HCT116 (cell line): Measurements from ENCODE around the gene CSTF3. TPM values are rescaled to one million over a fixed set of nuclear protein-coding genes. Genes with fewer than 3 reads are reported as not detected.

Experiments used
- ATAC-seq: fragments of 200-7000 bp; cut with Tn5 transposase; 2 replicates; pipeline ENCODE4 v1.9.1; 2020; ENCODE audit warnings: mild to moderate bottlenecking, moderate library complexity
- BruUV-seq: library from RNA; stranded (reverse); fragments of 400-500 nt; replicated peaks from 2 replicates; lab custom pipeline; 2021; lab: Mats Ljungman, UMichigan
- CTCF ChIA-PET: fragments of 300-600 bp; sonication (Branson Sonifier 250); formaldehyde crosslinking; loops from one replicate; lab custom pipeline; 2021; ENCODE audit warnings: antibody characterized with exemption; lab: Charles Lee
- POLR2A ChIA-PET: fragments of 300-600, 350-600 bp; sonication (Branson Sonifier 250); formaldehyde crosslinking; loops from one replicate; lab custom pipeline; 2021; ENCODE audit warnings: antibody characterized with exemption; lab: Charles Lee
- RAD21 ChIA-PET, 2 experiments: fragments of 300-600 bp; sonication (Branson Sonifier 250); formaldehyde crosslinking; loops; one replicate each; lab custom pipeline; 2023; ENCODE audit warnings: low total read pairs in 2 of 2; ENCODE audit not compliant: uncharacterized antibody in 2 of 2, unreplicated experiment in 2 of 2, low non-redundant PET in 1 of 2; lab: Charles Lee
- DNase-seq: peaks from one replicate; pipeline ENCODE4 v3.0.0-alpha.2; 2010; ENCODE audit warnings: low read depth, low spot score
- H2AFZ ChIP-seq: fragments of 200-600 bp; shearing (Covaris generic), sonication (generic); 2 replicates; pipeline ENCODE4 v1.6.1; 2017; ENCODE audit warnings: low read depth, mixed run types, mixed read lengths, antibody characterized with exemption, low read length; ENCODE audit not compliant: poor library complexity, severe bottlenecking
- H3K27ac ChIP-seq: 2 replicates; pipeline ENCODE4 v1.5.1; 2012; ENCODE audit warnings: low read depth, low read length
- H3K27me3 ChIP-seq: fragments of 200-600 bp; sonication (generic); 2 replicates; pipeline ENCODE4 v1.6.1; 2016; ENCODE audit warnings: mixed run types, low read length, mixed read lengths; ENCODE audit not compliant: insufficient read depth
- H3K36me3 ChIP-seq, 2 experiments: fragments of 200-500 bp in 1 of 2; fragments of 200-600 bp in 1 of 2; sonication (Bioruptor generic) in 1 of 2; sonication (generic) in 1 of 2; 2 replicates each; pipeline versions ENCODE4 v1.5.1 to v1.6.1; 2014 to 2016; ENCODE audit warnings: low read length in 2 of 2, inconsistent platforms in 1 of 2, mixed read lengths in 1 of 2, mixed run types in 1 of 2; ENCODE audit not compliant: insufficient read depth in 2 of 2, control insufficient read depth in 1 of 2
- H3K4me1 ChIP-seq, 2 experiments: fragments of 200-600 bp in 1 of 2; sonication (generic) in 1 of 2; 2 replicates each; pipeline versions ENCODE4 v1.5.1 to v1.6.1; 2012 to 2017; ENCODE audit warnings: low read length in 2 of 2, inconsistent platforms in 1 of 2, mild to moderate bottlenecking in 1 of 2, mixed read lengths in 1 of 2, mixed run types in 1 of 2, moderate library complexity in 1 of 2; ENCODE audit not compliant: insufficient read depth in 2 of 2, control insufficient read depth in 1 of 2
- H3K4me2 ChIP-seq: fragments of 200-600 bp; sonication (generic); 2 replicates; pipeline ENCODE4 v1.6.1; 2017; ENCODE audit warnings: mixed run types, low read length, mixed read lengths
- H3K4me3 ChIP-seq, 2 experiments: fragments of 200-600 bp in 1 of 2; sonication (generic) in 1 of 2; replicated peaks in 1 of 2; 2 replicates each; pipeline ENCODE4 v1.5.1; 2011 to 2016; ENCODE audit warnings: low read length in 2 of 2, control low read depth in 1 of 2, low read depth in 1 of 2, mild to moderate bottlenecking in 1 of 2, mixed read lengths in 1 of 2, mixed run types in 1 of 2
- H3K79me2 ChIP-seq: fragments of 200-600 bp; sonication (generic); 2 replicates; pipeline ENCODE4 v1.6.1; 2017; ENCODE audit warnings: mild to moderate bottlenecking, mixed run types, low read length, moderate library complexity, mixed read lengths; ENCODE audit not compliant: insufficient read depth
- H3K9ac ChIP-seq: fragments of 200-600 bp; sonication (generic); 2 replicates; pipeline ENCODE4 v1.6.1; 2016; ENCODE audit warnings: low read length, mixed read lengths
- H3K9me2 ChIP-seq: fragments of 200-600 bp; sonication (generic), shearing (Covaris generic); 2 replicates; pipeline ENCODE4 v1.6.1; 2017; ENCODE audit warnings: mixed run types, mild to moderate bottlenecking, moderate library complexity; ENCODE audit not compliant: insufficient read depth
- H3K9me3 ChIP-seq, 2 experiments: fragments of 200-500 bp in 1 of 2; fragments of 200-600 bp in 1 of 2; sonication (Bioruptor generic) in 1 of 2; sonication (generic) in 1 of 2; 2 replicates each; pipeline ENCODE4 v1.6.1; 2014 to 2017; ENCODE audit warnings: low read length in 2 of 2, mixed read lengths in 2 of 2, inconsistent platforms in 1 of 2, low read depth in 1 of 2, mild to moderate bottlenecking in 1 of 2, mixed run types in 1 of 2, moderate library complexity in 1 of 2; ENCODE audit not compliant: control insufficient read depth in 1 of 2, insufficient read depth in 1 of 2
- H4K20me1 ChIP-seq: fragments of 200-600 bp; sonication (generic), shearing (Covaris generic); 2 replicates; pipeline ENCODE4 v1.6.1; 2017; ENCODE audit warnings: mixed run types, mild to moderate bottlenecking, moderate library complexity; ENCODE audit not compliant: insufficient read depth
- CEBPB ChIP-seq: IDR thresholded peaks from 2 replicates; pipeline ENCODE4 v1.6.1; 2012; ENCODE audit warnings: low read depth
- EGR1 ChIP-seq: IDR thresholded peaks from 2 replicates; pipeline ENCODE4 v1.6.1; 2012; ENCODE audit warnings: low read depth
- EZH2phosphoT487 ChIP-seq: fragments of 200-600 bp; IDR thresholded peaks from 2 replicates; pipeline ENCODE4 v1.6.1; 2018; ENCODE audit warnings: antibody characterized with exemption, borderline replicate concordance
- FOSL1 ChIP-seq: IDR thresholded peaks from 2 replicates; pipeline ENCODE4 v1.6.1; 2012; ENCODE audit warnings: low read depth
- JUND ChIP-seq: IDR thresholded peaks from 2 replicates; pipeline ENCODE4 v1.6.1; 2012
- RAD21 ChIP-seq: IDR thresholded peaks from 2 replicates; pipeline ENCODE4 v1.6.1; 2012; ENCODE audit warnings: low read depth, mild to moderate bottlenecking
- SIN3A ChIP-seq: IDR thresholded peaks from 2 replicates; pipeline ENCODE4 v1.6.1; 2012; ENCODE audit warnings: low read depth
- SP1 ChIP-seq: IDR thresholded peaks from 2 replicates; pipeline ENCODE4 v1.6.1; 2012; ENCODE audit warnings: low read depth
- TCF7L2 ChIP-seq: IDR thresholded peaks from 2 replicates; pipeline ENCODE4 v1.7.0; 2011; ENCODE audit warnings: borderline replicate concordance, inconsistent platforms; ENCODE audit not compliant: insufficient read depth, insufficient read length; ENCODE audit errors: extremely low read depth
- YY1 ChIP-seq: IDR thresholded peaks from 2 replicates; pipeline ENCODE4 v1.6.1; 2011; ENCODE audit warnings: low read length, low read depth, moderate library complexity, mild to moderate bottlenecking; ENCODE audit not compliant: insufficient replicate concordance; ENCODE audit errors: extremely low read depth
- ZFX ChIP-seq: fragments of 450-650 bp; IDR thresholded peaks from 2 replicates; pipeline ENCODE4 v1.6.1; 2017
- ZNF274 ChIP-seq: fragments of 200-500 bp; sonication (Bioruptor generic); IDR thresholded peaks from 2 replicates; pipeline ENCODE4 v1.6.1; 2014; ENCODE audit warnings: mild to moderate bottlenecking, low read depth, low read length, inconsistent platforms
- intact Hi-C: fragments of 100-400 bp; cut with micrococcal nuclease; formaldehyde crosslinking; loops from 2 replicates; pipeline ENCODE4 v1.10.0; 2022
- total RNA-seq: library from RNA; stranded (reverse); gene quantifications from one replicate; pipeline ENCODE4 v1.2.1, GENCODE V29; 2021; ENCODE audit not compliant: unreplicated experiment
- TF ChIP-seq, protein P1 (sequence below): IDR thresholded peaks from 2 replicates; pipeline ENCODE4 v1.6.1; 2012
- TF ChIP-seq, protein P2 (sequence below): IDR thresholded peaks from 2 replicates; pipeline ENCODE4 v1.6.1; 2012; ENCODE audit warnings: low read depth
- TF ChIP-seq, protein P3 (sequence below), 3 experiments: fragments of 200-600 bp in 1 of 3; sonication (generic) in 1 of 3; IDR thresholded peaks in 2 of 3; conservative IDR thresholded peaks in 1 of 3; 2 replicates each; pipeline ENCODE4 v1.5.1; 2012 to 2017; ENCODE audit warnings: low read depth in 2 of 3, low read length in 2 of 3, antibody characterized with exemption in 1 of 3, borderline replicate concordance in 1 of 3, control low read depth in 1 of 3, mild to moderate bottlenecking in 1 of 3, mixed read lengths in 1 of 3, mixed run types in 1 of 3, moderate library complexity in 1 of 3; ENCODE audit not compliant: insufficient read depth in 1 of 3

Gene CSTF3
- total RNA-seq, 1 experiment from 2014 or later: 39.3 TPM

DNA sequence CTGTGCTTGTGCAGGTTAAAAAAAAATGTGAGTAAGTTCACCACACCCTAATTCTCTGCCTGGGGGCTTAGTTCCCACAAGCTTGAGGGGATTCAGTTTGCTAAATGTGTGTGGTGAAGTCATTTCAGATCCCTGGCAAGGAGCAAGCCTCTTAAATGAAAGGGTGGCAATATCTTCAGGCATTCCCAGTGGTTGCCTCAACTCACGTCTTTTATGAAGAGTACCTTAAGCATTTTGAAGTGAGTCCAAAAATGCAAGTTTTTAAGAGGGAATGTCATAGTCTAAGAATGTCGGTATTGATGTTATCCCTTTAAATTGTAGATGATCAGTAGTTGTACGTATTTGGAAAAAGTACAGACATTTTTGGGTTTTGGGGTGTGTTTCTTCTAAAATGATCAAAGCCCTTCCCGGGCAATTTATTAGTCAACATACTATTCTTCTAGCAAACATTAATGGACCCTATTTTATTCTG is 117.0 kb downstream of the CSTF3 start:
- Histone ChIP-seq H2AFZ (no peak overlapping the region), H3K36me3 (no peaks in the 10 kb centered on the region), H3K9me3 (no peaks in the 10 kb centered on the region), H3K4me3 (no peak overlapping the region), H4K20me1 (no peaks in the 10 kb centered on the region), H3K79me2 (no peaks in the 10 kb centered on the region), H3K4me1 (peaks cover 16 to 33% of the 10 kb centered on the region in 2 experiments), H3K27me3 (no peaks in the 10 kb centered on the region), H3K9ac (no peak overlapping the region), H3K27ac (no peak overlapping the region), H3K4me2 (no peak overlapping the region), H3K9me2 (no peaks in the 10 kb centered on the region)
- intact Hi-C loops: no loop called here
- ATAC-seq (no peak), DNase-seq (no peak)
- CTCF ChIA-PET: interaction anchor here (1.6 kb wide), 1 partner anchor 21 kb away, joined by 5 read pairs; no protein-coding TSS in a partner anchor
- RAD21 ChIA-PET: no interaction called here
- POLR2A ChIA-PET: no interaction called here
- TF ChIP-seq ZNF274: no peak
- no TSS peak for BruUV-seq

DNA sequence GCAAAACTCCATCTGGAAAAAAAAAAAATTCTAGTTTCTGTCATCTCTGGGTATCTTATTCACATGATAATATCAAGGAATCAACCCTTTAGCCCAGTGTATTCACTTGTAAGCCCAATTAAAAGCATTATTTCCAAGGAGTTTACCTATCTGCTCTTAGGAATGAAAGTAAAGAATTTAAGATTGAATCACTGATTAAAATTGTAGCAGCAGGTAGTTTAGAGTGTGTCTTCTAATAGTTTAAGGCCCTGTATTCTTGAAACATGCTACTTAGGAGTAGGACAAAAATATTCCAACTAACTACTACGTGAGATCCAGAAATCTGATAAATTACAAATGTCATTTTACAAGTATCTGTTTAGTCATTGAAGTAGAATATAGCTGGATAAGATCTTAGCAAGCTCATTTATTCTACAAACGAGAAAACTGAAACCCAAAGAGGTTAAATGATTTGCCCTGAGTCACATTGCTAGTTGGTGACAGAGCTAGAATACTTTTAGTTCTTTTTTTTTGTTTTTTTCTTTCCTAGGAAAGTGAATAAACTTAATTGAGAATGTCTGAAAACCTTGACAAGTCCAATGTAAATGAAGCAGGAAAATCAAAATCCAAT is 118.0 kb downstream of the CSTF3 start:
- H3K4me1 ChIP-seq: peaks cover 16 to 40% of the 10 kb centered on the region in 2 experiments
- intact Hi-C loops: no loop called here
- no peak overlapping the region for H3K4me2 ChIP-seq
- no peak overlapping the region for H3K9ac ChIP-seq
- ChIA-PET CTCF (interaction anchor here (1.6 kb wide), 1 partner anchor 22 kb away, joined by 5 read pairs; no protein-coding TSS in a partner anchor), POLR2A (no interaction called here), RAD21 (no interaction called here)
- no peak for ATAC-seq
- no peaks in the 10 kb centered on the region for H3K79me2 ChIP-seq
- H3K9me3 ChIP-seq: no peaks in the 10 kb centered on the region
- BruUV-seq: no TSS peak
- H3K27ac ChIP-seq: no peak overlapping the region
- H2AFZ ChIP-seq: no peak overlapping the region
- no peak overlapping the region for H3K4me3 ChIP-seq
- no peaks in the 10 kb centered on the region for H3K9me2 ChIP-seq
- DNase-seq: no peak
- H3K36me3 ChIP-seq: no peaks in the 10 kb centered on the region
- H3K27me3 ChIP-seq: no peaks in the 10 kb centered on the region
- H4K20me1 ChIP-seq: no peaks in the 10 kb centered on the region
- TF ChIP-seq YY1 (no peak), JUND (no peak), RAD21 (no peak), FOSL1 (no peak), SIN3A (no peak), CEBPB (no peak), EGR1 (no peak), SP1 (no peak), ZFX (no peak), EZH2phosphoT487 (no peak), TCF7L2 (no peak)
- TF ChIP-seq, protein P1, sequence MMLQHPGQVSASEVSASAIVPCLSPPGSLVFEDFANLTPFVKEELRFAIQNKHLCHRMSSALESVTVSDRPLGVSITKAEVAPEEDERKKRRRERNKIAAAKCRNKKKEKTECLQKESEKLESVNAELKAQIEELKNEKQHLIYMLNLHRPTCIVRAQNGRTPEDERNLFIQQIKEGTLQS: no peak
- TF ChIP-seq, protein P2, sequence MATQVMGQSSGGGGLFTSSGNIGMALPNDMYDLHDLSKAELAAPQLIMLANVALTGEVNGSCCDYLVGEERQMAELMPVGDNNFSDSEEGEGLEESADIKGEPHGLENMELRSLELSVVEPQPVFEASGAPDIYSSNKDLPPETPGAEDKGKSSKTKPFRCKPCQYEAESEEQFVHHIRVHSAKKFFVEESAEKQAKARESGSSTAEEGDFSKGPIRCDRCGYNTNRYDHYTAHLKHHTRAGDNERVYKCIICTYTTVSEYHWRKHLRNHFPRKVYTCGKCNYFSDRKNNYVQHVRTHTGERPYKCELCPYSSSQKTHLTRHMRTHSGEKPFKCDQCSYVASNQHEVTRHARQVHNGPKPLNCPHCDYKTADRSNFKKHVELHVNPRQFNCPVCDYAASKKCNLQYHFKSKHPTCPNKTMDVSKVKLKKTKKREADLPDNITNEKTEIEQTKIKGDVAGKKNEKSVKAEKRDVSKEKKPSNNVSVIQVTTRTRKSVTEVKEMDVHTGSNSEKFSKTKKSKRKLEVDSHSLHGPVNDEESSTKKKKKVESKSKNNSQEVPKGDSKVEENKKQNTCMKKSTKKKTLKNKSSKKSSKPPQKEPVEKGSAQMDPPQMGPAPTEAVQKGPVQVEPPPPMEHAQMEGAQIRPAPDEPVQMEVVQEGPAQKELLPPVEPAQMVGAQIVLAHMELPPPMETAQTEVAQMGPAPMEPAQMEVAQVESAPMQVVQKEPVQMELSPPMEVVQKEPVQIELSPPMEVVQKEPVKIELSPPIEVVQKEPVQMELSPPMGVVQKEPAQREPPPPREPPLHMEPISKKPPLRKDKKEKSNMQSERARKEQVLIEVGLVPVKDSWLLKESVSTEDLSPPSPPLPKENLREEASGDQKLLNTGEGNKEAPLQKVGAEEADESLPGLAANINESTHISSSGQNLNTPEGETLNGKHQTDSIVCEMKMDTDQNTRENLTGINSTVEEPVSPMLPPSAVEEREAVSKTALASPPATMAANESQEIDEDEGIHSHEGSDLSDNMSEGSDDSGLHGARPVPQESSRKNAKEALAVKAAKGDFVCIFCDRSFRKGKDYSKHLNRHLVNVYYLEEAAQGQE: no peak
- TF ChIP-seq, protein P3, sequence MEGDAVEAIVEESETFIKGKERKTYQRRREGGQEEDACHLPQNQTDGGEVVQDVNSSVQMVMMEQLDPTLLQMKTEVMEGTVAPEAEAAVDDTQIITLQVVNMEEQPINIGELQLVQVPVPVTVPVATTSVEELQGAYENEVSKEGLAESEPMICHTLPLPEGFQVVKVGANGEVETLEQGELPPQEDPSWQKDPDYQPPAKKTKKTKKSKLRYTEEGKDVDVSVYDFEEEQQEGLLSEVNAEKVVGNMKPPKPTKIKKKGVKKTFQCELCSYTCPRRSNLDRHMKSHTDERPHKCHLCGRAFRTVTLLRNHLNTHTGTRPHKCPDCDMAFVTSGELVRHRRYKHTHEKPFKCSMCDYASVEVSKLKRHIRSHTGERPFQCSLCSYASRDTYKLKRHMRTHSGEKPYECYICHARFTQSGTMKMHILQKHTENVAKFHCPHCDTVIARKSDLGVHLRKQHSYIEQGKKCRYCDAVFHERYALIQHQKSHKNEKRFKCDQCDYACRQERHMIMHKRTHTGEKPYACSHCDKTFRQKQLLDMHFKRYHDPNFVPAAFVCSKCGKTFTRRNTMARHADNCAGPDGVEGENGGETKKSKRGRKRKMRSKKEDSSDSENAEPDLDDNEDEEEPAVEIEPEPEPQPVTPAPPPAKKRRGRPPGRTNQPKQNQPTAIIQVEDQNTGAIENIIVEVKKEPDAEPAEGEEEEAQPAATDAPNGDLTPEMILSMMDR (IDR thresholded peaks at IDR 0.05 in 2 of 3, conservative IDR thresholded peaks at IDR 0.05 in 1 of 3; ENCODE audit: borderline replicate concordance in 1 of 3, insufficient read depth in 1 of 3, low read depth in 2 of 3, low read length in 2 of 3): no peak
